Tibial nerve (tissue), 4 donors: ENCODE data around the gene FBP1. TPM values are rescaled to one million over a fixed set of nuclear protein-coding genes. Genes with fewer than 3 reads are reported as not detected.

ENCODE experiments used
- DNase-seq, 2 donors: peaks; one replicate each; pipeline ENCODE4 v3.0.0-alpha.2; 2019; ENCODE audit warnings: low spot score in 2 of 2
- H3K27ac ChIP-seq, 4 donors: fragments of 200-600 bp; sonication (generic) in 3 of 4; one replicate each; pipeline ENCODE4 v1.5.1; 2017 to 2019; ENCODE audit warnings: mild to moderate bottlenecking in 1 of 4
- H3K27me3 ChIP-seq, 2 donors: fragments of 200-600 bp; sonication (generic) in 1 of 2; one replicate each; pipeline versions ENCODE4 v1.5.1 to v1.6.0; 2017 to 2019
- H3K36me3 ChIP-seq, 3 donors: fragments of 200-600 bp; sonication (generic); one replicate each; pipeline ENCODE4 v1.5.1; 2018 to 2019
- H3K4me1 ChIP-seq, 4 donors: fragments of 200-600 bp; sonication (generic) in 3 of 4; one replicate each; pipeline ENCODE4 v1.5.1; 2017 to 2019
- H3K4me3 ChIP-seq, 4 donors: fragments of 200-600 bp; sonication (generic) in 3 of 4; one replicate each; pipeline ENCODE4 v1.5.1; 2017 to 2019; ENCODE audit warnings: mild to moderate bottlenecking in 1 of 4, moderate library complexity in 1 of 4
- H3K9me3 ChIP-seq, 4 donors: fragments of 200-600 bp; sonication (generic) in 3 of 4; one replicate each; pipeline ENCODE4 v1.5.1; 2017 to 2019
- EP300 ChIP-seq, 2 donors: sonication (generic); formaldehyde crosslinking; IDR thresholded peaks; one replicate each; pipeline ENCODE4 v1.6.1; 2017; ENCODE audit warnings: antibody characterized with exemption in 2 of 2, mild to moderate bottlenecking in 1 of 2
- POLR2A ChIP-seq, 2 donors: fragments of 450-650 bp; IDR thresholded peaks; one replicate each; pipeline ENCODE4 v1.6.1; 2017; ENCODE audit warnings: antibody characterized with exemption in 2 of 2, mild to moderate bottlenecking in 2 of 2, moderate library complexity in 2 of 2
- WGBS, 2 donors: methylation state at CpG; one replicate each; pipeline ENCODE4 v1.1.5; 2018; 5-methylcytosine and 5-hydroxymethylcytosine counted together
- total RNA-seq, 4 donors: library from RNA; depleted of rRNA; stranded (reverse); fragments of >200 nt; gene quantifications; one replicate each; pipeline ENCODE4 v1.1.0, GENCODE V29; 2016
- TF ChIP-seq, protein P1 (sequence below), 5 experiments: fragments of 200-600 bp in 3 of 5; fragments of 450-650 bp in 2 of 5; sonication (generic) in 3 of 5; IDR thresholded peaks; one replicate each; pipeline ENCODE4 v1.5.1; 2016 to 2019; ENCODE audit warnings: antibody characterized with exemption in 5 of 5, mild to moderate bottlenecking in 3 of 5, moderate library complexity in 2 of 5

Gene FBP1
- total RNA-seq, 4 donors from 2014 or later: 4.8 to 8.6 (median 5.8) TPM

DNA sequence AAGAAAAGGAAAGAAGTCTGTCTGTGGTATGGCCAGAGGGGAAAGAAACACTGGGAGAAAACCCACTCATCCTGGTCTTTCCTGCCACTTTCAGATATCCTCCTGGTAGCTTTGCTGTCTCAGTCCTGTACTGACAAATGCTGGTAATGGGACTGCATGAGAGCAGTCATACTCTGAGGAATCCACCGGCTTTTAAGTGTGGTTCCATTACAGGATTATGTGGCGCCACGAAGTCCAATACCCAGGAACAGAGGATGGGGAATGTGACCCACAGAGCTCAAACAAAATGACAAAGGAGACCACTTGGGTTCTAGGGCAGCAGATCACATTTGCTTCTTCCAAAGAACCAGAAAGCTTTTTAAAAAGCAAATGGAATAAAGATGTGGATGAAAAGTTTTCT, 26.3 kb upstream of the FBP1 start:
- H3K4me3 ChIP-seq: no peak overlapping the region
- 83 to 89% methylated on average over 3 of the region's 3 CpGs for WGBS, 2 donors
- TF ChIP-seq POLR2A (IDR thresholded peaks at IDR 0.05) (no peak), EP300 (IDR thresholded peaks at IDR 0.05) (no peak)
- TF ChIP-seq, protein P1, sequence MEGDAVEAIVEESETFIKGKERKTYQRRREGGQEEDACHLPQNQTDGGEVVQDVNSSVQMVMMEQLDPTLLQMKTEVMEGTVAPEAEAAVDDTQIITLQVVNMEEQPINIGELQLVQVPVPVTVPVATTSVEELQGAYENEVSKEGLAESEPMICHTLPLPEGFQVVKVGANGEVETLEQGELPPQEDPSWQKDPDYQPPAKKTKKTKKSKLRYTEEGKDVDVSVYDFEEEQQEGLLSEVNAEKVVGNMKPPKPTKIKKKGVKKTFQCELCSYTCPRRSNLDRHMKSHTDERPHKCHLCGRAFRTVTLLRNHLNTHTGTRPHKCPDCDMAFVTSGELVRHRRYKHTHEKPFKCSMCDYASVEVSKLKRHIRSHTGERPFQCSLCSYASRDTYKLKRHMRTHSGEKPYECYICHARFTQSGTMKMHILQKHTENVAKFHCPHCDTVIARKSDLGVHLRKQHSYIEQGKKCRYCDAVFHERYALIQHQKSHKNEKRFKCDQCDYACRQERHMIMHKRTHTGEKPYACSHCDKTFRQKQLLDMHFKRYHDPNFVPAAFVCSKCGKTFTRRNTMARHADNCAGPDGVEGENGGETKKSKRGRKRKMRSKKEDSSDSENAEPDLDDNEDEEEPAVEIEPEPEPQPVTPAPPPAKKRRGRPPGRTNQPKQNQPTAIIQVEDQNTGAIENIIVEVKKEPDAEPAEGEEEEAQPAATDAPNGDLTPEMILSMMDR (IDR thresholded peaks at IDR 0.05): no peak
- H3K9me3 ChIP-seq: no peaks in the 10 kb centered on the region
- H3K27ac ChIP-seq: no peak overlapping the region
- no peak for DNase-seq
- H3K4me1 ChIP-seq: peaks cover 0 to 8% (median 2%) of the 10 kb centered on the region in 4 donors
- H3K27me3 ChIP-seq: no peaks in the 10 kb centered on the region
- H3K36me3 ChIP-seq: no peaks in the 10 kb centered on the region

DNA sequence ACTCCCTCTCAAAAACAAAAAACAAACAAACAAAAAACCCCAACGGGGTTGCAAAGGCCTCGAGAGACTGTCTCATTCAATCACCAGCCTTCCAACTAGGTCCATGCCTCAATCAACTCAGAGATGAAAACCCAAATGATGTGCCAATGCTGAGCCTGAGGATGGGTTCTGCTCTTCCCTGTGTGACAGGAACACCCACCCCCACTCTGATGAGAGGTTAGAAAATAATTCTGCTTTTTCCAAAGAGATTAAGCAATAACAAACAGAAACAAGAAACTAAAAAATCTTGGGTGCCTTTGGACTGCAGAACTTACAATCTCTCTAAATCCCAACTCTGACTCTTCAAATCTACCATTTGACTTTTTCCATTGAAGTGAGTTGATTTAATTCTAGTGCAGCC, 25.5 kb upstream of the FBP1 start:
- Histone ChIP-seq H3K9me3 (no peaks in the 10 kb centered on the region), H3K36me3 (no peaks in the 10 kb centered on the region), H3K4me1 (peaks cover 0 to 8% (median 2%) of the 10 kb centered on the region in 4 donors), H3K27me3 (no peaks in the 10 kb centered on the region), H3K4me3 (no peak overlapping the region), H3K27ac (no peak overlapping the region)
- TF ChIP-seq EP300 (IDR thresholded peaks at IDR 0.05) (no peak), POLR2A (IDR thresholded peaks at IDR 0.05) (no peak)
- TF ChIP-seq, protein P1 (IDR thresholded peaks at IDR 0.05): no peak
- DNase-seq: no peak
- 85 to 93% methylated on average over 2 of the region's 2 CpGs for WGBS, 2 donors

DNA sequence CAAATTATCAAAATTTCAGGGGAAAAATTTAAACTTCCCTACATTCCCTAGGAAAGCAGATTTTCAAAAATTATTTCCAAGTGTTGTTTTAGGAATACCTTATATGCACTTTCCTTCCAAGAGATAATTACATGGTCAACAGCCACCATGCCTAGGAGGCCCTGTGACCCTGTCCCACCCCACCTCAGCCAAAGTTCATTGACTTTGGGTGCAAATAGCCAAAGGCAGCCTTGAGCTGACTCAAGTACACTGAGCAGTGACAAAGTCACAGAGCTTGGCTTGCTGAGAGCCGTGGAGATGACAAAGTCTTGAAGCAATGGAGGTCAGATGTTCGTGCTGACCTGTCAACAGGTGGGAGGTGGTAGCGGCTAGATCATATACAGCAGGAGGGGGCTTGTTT, 24.3 kb upstream of the FBP1 start:
- TF ChIP-seq EP300 (IDR thresholded peaks at IDR 0.05) (no peak), POLR2A (IDR thresholded peaks at IDR 0.05) (no peak)
- TF ChIP-seq, protein P1 (IDR thresholded peaks at IDR 0.05): no peak

DNA sequence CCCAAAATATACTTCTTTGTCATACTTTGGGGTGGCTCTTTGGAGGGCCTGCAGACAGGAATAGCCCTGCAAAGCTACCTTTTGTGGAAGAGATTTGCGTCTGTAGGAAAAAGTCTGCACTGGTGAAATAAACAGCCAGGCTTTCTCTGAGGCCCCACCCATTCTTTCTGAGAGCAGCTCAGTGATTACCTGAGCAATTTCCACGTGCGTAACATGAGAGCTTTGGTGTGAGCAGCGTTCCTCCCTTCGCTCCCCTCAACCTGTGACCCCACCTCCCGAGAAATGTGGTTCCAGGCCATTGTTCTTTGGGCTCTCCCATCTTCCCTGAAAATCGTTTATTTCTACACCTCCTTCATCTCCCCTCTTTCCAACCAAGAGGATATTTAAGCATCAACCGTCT, 23.8 kb upstream of the FBP1 start:
- DNase-seq: no peak
- WGBS, 2 donors: 77 to 80% methylated on average over 8 of the region's 8 CpGs
- H3K4me1 ChIP-seq: no peaks in the 10 kb centered on the region
- H3K27ac ChIP-seq: no peak overlapping the region
- no peaks in the 10 kb centered on the region for H3K9me3 ChIP-seq
- no peaks in the 10 kb centered on the region for H3K27me3 ChIP-seq
- TF ChIP-seq POLR2A (IDR thresholded peaks at IDR 0.05) (no peak), EP300 (IDR thresholded peaks at IDR 0.05) (no peak)
- TF ChIP-seq, protein P1 (IDR thresholded peaks at IDR 0.05): no peak
- H3K36me3 ChIP-seq: no peaks in the 10 kb centered on the region
- H3K4me3 ChIP-seq: no peak overlapping the region

More for the DNA sequence above, 24.3 kb upstream of the FBP1 start:
- no peak for DNase-seq
- Histone ChIP-seq H3K4me3 (no peak overlapping the region), H3K27me3 (no peaks in the 10 kb centered on the region), H3K27ac (no peak overlapping the region), H3K4me1 (peaks cover 0 to 1% (median 0%) of the 10 kb centered on the region in 4 donors), H3K36me3 (no peaks in the 10 kb centered on the region), H3K9me3 (no peaks in the 10 kb centered on the region)
- 94 to 95% methylated on average over 3 of the region's 3 CpGs for WGBS, 2 donors

DNA sequence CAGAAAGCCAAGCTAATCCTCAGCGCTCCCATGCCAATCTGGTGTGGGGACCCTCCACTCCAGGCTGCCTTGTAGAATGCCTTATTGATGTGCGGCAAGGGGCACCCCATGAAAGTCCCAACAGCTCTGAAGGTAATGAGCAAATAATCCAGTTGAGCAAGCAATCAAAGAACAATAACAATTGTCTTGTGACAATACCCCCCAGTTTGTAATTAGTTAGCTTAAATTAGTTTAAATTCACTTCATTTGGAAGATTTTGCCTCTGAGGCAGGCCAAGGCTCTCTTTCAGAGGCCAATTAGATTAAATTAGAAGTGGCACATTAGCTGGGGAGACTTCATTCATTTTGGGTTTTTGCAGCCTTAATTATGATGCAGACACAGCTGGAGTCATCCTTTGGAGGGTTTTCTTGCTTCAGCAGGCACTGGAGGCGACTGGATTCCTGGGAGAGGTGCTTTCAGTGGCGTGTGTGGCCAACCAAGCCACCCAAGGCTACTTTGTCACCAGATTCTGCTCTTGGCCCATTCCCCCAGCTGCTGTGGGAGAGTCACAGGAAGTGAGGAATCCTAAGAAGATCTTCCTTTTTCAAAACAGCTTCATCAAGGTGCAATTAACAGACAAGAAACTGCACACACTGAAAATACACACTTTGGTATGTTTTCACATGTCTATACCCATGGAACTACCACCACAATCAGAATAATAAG, 17.9 kb upstream of the FBP1 start:
- WGBS, 2 donors: 90 to 91% methylated on average over 4 of the region's 4 CpGs
- no peak for TF ChIP-seq EP300 (IDR thresholded peaks at IDR 0.05)
- TF ChIP-seq, protein P1 (IDR thresholded peaks at IDR 0.05): no peak
- no peak for TF ChIP-seq POLR2A (IDR thresholded peaks at IDR 0.05)
- Histone ChIP-seq H3K27me3 (no peaks in the 10 kb centered on the region), H3K9me3 (no peaks in the 10 kb centered on the region), H3K27ac (no peak overlapping the region), H3K4me3 (no peak overlapping the region), H3K4me1 (peaks cover 0 to 7% (median 0%) of the 10 kb centered on the region in 4 donors), H3K36me3 (no peaks in the 10 kb centered on the region)
- DNase-seq: no peak
